Activated naive CD4-positive, alpha-beta T cell treated with anti-CD3 and anti-CD28 coated beads for 36 hours (primary cell): ENCODE results near the gene LDLRAD4. TPM values are rescaled to one million over a fixed set of nuclear protein-coding genes. Genes with fewer than 3 reads are reported as not detected.
"Not testable (repeated sequence)": the region's sequence is repeated elsewhere in the genome, so short reads cannot be mapped to it uniquely, and the experiment has no call there.

Experiments used
- CTCF ChIA-PET: fragments of 350-600 bp; sonication (Branson Sonifier 250); formaldehyde crosslinking; loops from one replicate; lab custom pipeline; 2021; ENCODE audit warnings: antibody characterized with exemption; lab: Charles Lee
- DNase-seq: peaks from one replicate; pipeline ENCODE4 v3.0.0-alpha.2; 2020
- H3K27ac Mint-ChIP-seq: one replicate; pipeline ENCODE4 v1.8.0; 2021; ENCODE audit warnings: mild to moderate bottlenecking, mixed read lengths
- H3K27me3 Mint-ChIP-seq: one replicate; pipeline ENCODE4 v1.8.0; 2021; ENCODE audit warnings: low read depth, mixed read lengths
- H3K36me3 Mint-ChIP-seq: one replicate; pipeline ENCODE4 v1.8.0; 2021; ENCODE audit warnings: low read depth, mixed read lengths
- H3K4me1 Mint-ChIP-seq: one replicate; pipeline ENCODE4 v1.8.0; 2021; ENCODE audit warnings: low read depth, mixed read lengths
- H3K4me3 Mint-ChIP-seq: one replicate; pipeline ENCODE4 v1.8.0; 2021; ENCODE audit warnings: mild to moderate bottlenecking, moderate library complexity, mixed read lengths
- H3K9me3 Mint-ChIP-seq: one replicate; pipeline ENCODE4 v1.8.0; 2021; ENCODE audit warnings: mixed read lengths
- intact Hi-C: fragments of 100-400 bp; cut with micrococcal nuclease; formaldehyde crosslinking; loops from one replicate; pipeline ENCODE4 v1.15.1; 2023
- total RNA-seq, 2 experiments: library from RNA; stranded (reverse); gene quantifications; one replicate each; pipeline ENCODE4 v1.2.3, GENCODE V29; 2021

The LDLRAD4 gene
- total RNA-seq, 2 experiments from 2014 or later: 19.4 to 21.3 TPM

GRCh38 chr18:13661051-13661778 lies 442.7 kb downstream of the LDLRAD4 start:
- intact Hi-C loops: loop anchor here (10.0 kb wide), 1 partner anchor 144 kb away; no protein-coding TSS in a partner anchor
- peaks cover 3% of the 10 kb centered on the region for H3K36me3 Mint-ChIP-seq
- DNase-seq: no peak
- H3K4me1 Mint-ChIP-seq: no peaks in the 10 kb centered on the region
- no peaks in the 10 kb centered on the region for H3K9me3 Mint-ChIP-seq
- no peaks in the 10 kb centered on the region for H3K27me3 Mint-ChIP-seq
- CTCF ChIA-PET: interaction anchor here (0.7 kb wide), 1 partner anchor 76 kb away, joined by 6 read pairs; no protein-coding TSS in a partner anchor
- no peak overlapping the region for H3K27ac Mint-ChIP-seq
- H3K4me3 Mint-ChIP-seq: no peak overlapping the region

DNA sequence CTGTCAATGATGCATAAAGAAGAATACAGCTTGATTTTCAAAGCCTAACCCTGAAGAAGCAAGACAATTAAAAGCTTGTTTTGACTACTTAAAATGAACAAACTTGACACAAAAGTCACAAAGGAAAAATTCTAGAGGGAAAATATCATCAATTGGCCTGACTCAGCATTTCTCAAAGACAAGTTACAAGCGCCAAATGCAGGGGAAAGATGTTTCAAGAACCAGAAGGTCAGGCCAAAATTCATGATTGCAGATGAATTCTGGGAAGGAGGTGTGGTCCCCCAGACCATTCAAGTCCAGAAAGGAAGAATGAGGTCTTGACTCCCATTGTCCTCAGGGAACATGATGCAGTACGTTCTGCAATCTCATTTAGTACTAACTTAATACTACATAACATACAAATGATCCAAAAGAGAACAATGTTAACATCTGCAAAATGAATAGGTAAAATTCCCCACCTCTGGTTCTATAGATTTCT lies 443.3 kb downstream of the LDLRAD4 start:
- Mint-ChIP-seq H3K36me3 (peaks cover 6% of the 10 kb centered on the region), H3K27ac (no peak overlapping the region), H3K4me1 (no peaks in the 10 kb centered on the region), H3K27me3 (no peaks in the 10 kb centered on the region), H3K9me3 (no peaks in the 10 kb centered on the region), H3K4me3 (no peak overlapping the region)
- CTCF ChIA-PET: no interaction called here
- no peak for DNase-seq
- intact Hi-C loops: loop anchor here (10.0 kb wide), 1 partner anchor 143 kb away; no protein-coding TSS in a partner anchor

- Mint-ChIP-seq H3K27ac (no peak overlapping the region), H3K36me3 (peaks cover 12% of the 10 kb centered on the region), H3K9me3 (no peaks in the 10 kb centered on the region), H3K4me1 (no peaks in the 10 kb centered on the region), H3K27me3 (no peaks in the 10 kb centered on the region), H3K4me3 (no peak overlapping the region)
- CTCF ChIA-PET: no interaction called here
- DNase-seq: no peak
- intact Hi-C loops: loop anchor here (10.0 kb wide), 1 partner anchor 52 kb away; the partner anchor contains the start of genes FAM210A and RNMT
These were observed 454.1 kb downstream of the LDLRAD4 start for GRCh38 chr18:13672657-13673056.

DNA sequence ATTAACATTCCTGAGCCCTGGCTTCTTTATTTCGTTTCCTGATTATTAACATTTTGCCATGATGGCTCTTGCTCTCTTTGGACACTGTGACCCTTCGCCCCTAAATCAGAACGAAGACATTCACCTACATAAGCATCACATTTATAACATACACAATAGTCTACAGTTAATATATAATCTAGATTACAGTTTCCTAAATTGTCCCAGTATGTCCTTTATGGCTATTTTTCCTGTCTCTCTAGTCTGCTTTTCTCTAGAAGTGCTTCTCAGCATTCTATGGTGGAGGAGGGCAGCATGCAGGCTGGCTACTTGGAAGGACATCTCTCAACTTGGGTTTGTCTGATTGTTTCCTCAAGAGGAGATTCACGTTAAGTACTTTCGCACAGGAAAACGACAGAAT lies 457.9 kb downstream of the LDLRAD4 start:
- H3K4me1 Mint-ChIP-seq: peaks cover 15% of the 10 kb centered on the region
- DNase-seq: no peak
- CTCF ChIA-PET: interaction anchor here (0.7 kb wide), 1 partner anchor 176 kb away, joined by 3 read pairs; no protein-coding TSS in a partner anchor
- H3K27me3 Mint-ChIP-seq: no peaks in the 10 kb centered on the region
- H3K4me3 Mint-ChIP-seq: no peak overlapping the region
- H3K36me3 Mint-ChIP-seq: peaks cover 2% of the 10 kb centered on the region
- intact Hi-C loops: loop anchor here (10.0 kb wide), 1 partner anchor 48 kb away; the partner anchor contains the start of genes FAM210A and RNMT
- H3K9me3 Mint-ChIP-seq: no peaks in the 10 kb centered on the region
- no peak overlapping the region for H3K27ac Mint-ChIP-seq

DNA sequence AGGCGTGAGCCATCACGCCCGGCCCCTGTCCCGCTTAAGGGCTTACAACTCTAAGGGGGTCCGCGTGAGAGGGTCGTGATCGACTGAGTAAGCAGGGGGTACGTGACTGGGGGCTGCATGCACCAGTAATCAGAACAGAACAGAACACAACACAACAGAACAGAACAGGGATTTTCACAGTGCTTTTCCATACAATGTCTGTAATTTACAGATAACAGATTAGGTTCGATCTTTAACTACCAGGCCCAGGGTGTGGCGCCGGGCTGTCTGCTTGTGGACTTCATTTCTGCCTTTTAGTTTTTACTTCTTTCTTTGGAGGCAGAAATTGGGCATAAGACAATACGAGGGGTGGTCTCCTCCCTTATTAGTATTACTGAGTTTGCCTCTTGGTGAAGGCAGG lies 458.8 kb downstream of the LDLRAD4 start:
- intact Hi-C loops: loop anchor here (10.0 kb wide), 1 partner anchor 47 kb away; the partner anchor contains the start of genes FAM210A and RNMT
- H3K27ac Mint-ChIP-seq, H3K4me3 Mint-ChIP-seq, H3K36me3 Mint-ChIP-seq, H3K9me3 Mint-ChIP-seq, H3K27me3 Mint-ChIP-seq, DNase-seq: not testable (repeated sequence)
- peaks cover 15% of the 10 kb centered on the region for H3K4me1 Mint-ChIP-seq
- CTCF ChIA-PET: interaction anchor here (0.7 kb wide), 2 partner anchors 9 to 185 kb away, joined by 3 to 5 read pairs; no protein-coding TSS in a partner anchor

- CTCF ChIA-PET: interaction anchor here (0.9 kb wide), 1 partner anchor 465 kb away, joined by 3 read pairs; no protein-coding TSS in a partner anchor
- no peak overlapping the region for H3K4me3 Mint-ChIP-seq
- DNase-seq: peak; percentile 17
- no peaks in the 10 kb centered on the region for H3K9me3 Mint-ChIP-seq
- no peaks in the 10 kb centered on the region for H3K27me3 Mint-ChIP-seq
- peaks cover 15% of the 10 kb centered on the region for H3K4me1 Mint-ChIP-seq
- intact Hi-C loops: no loop called here
- H3K36me3 Mint-ChIP-seq: peaks cover 7% of the 10 kb centered on the region
- H3K27ac Mint-ChIP-seq: no peak overlapping the region
These were observed 462.1 kb downstream of the LDLRAD4 start for GRCh38 chr18:13680612-13681011.

- CTCF ChIA-PET: interaction anchor here (1.5 kb wide), 1 partner anchor 124 kb away, joined by 4 read pairs; no protein-coding TSS in a partner anchor
- no peak overlapping the region for H3K4me3 Mint-ChIP-seq
- no peak for DNase-seq
- peaks cover 16% of the 10 kb centered on the region for H3K4me1 Mint-ChIP-seq
- H3K27me3 Mint-ChIP-seq: no peaks in the 10 kb centered on the region
- H3K27ac Mint-ChIP-seq: no peak overlapping the region
- intact Hi-C loops: no loop called here
- H3K36me3 Mint-ChIP-seq: peaks cover 7% of the 10 kb centered on the region
- no peaks in the 10 kb centered on the region for H3K9me3 Mint-ChIP-seq
These were observed 463.1 kb downstream of the LDLRAD4 start for GRCh38 chr18:13681701-13682100.

DNA sequence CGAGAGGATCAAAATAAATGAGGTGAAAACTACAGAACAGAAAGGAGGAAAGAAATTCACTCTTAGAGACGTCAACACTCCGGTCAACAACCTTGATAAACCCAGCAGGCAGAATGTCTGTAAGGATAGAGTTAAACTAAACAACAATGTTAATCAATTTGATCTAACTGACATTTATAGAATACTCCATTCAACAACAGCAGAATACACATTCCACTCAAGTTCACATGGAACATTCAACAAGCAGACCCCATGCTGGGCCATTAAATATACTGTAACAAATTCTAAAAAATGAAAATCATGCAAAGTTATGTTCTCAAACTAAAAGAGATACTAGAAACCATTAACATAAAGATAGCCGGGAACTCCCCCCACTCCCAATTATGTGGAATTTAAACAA lies 466.0 kb downstream of the LDLRAD4 start:
- Mint-ChIP-seq H3K9me3 (no peaks in the 10 kb centered on the region), H3K36me3 (peaks cover 11% of the 10 kb centered on the region), H3K4me3 (no peak overlapping the region), H3K27ac (no peak overlapping the region), H3K27me3 (no peaks in the 10 kb centered on the region), H3K4me1 (peaks cover 7% of the 10 kb centered on the region)
- DNase-seq: no peak
- intact Hi-C loops: no loop called here
- CTCF ChIA-PET: no interaction called here

DNA sequence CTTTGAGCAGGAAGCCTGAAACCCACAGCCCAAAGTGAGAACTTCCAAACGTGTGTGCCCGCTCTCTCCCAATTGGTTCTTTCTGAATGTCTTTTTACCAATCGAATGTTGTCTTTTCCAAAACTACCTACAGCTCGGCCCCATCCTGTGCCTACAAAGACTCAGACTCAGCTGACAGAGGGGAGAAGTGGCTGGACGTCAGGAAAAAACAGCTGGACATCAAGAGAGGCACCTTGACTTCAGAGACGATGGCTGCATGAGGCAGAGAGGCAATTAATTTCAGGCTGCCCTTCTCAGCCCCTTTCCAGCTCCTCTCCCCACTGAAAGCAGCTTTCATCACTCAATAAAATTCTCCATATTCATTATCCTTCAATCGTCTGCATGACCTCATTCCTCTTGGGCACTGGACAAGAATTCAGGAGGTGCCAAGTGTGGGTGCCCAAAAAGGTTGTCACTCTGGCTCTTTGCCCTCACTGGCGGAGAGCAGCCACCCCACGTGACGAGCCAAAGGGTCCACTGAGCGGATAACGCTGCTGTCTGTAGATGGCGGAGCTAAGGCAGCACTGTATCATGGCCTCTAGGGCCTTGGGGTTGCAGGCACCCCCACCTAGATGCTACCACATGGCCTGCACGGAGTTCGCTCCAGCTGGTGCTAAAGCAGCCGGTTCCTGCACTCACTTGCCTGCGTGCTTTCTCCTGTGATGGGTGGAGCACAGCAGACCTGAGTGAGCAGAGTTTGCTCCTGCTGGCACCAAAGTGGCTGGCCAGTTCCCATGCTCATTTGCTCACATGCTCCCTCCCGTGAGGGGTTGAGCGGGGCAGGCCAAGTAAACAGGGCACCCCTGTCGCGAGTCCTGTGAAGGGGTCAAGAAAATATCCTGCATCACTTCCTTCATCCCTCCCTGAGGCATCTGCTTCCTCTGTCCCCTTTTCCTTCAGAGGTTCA lies 469.9 kb downstream of the LDLRAD4 start:
- Mint-ChIP-seq H3K27me3 (no peaks in the 10 kb centered on the region), H3K27ac (no peak overlapping the region), H3K9me3 (peaks cover 9% of the 10 kb centered on the region), H3K4me1 (peaks cover 15% of the 10 kb centered on the region), H3K4me3 (no peak overlapping the region), H3K36me3 (peaks cover 9% of the 10 kb centered on the region)
- CTCF ChIA-PET: interaction anchor here (0.6 kb wide), 1 partner anchor 34 kb away, joined by 3 read pairs; no protein-coding TSS in a partner anchor
- no peak for DNase-seq
- intact Hi-C loops: no loop called here

- Mint-ChIP-seq H3K4me1 (peaks cover 15% of the 10 kb centered on the region), H3K9me3 (peaks cover 13% of the 10 kb centered on the region), H3K36me3 (peaks cover 11% of the 10 kb centered on the region)
- H3K27me3 Mint-ChIP-seq, intact Hi-C loops, DNase-seq, H3K27ac Mint-ChIP-seq, H3K4me3 Mint-ChIP-seq: not testable (repeated sequence)
- CTCF ChIA-PET: interaction anchor here (1.2 kb wide), 1 partner anchor 10 kb away, joined by 3 read pairs; no protein-coding TSS in a partner anchor
These were observed 471.5 kb downstream of the LDLRAD4 start for GRCh38 chr18:13690060-13690459.

DNA sequence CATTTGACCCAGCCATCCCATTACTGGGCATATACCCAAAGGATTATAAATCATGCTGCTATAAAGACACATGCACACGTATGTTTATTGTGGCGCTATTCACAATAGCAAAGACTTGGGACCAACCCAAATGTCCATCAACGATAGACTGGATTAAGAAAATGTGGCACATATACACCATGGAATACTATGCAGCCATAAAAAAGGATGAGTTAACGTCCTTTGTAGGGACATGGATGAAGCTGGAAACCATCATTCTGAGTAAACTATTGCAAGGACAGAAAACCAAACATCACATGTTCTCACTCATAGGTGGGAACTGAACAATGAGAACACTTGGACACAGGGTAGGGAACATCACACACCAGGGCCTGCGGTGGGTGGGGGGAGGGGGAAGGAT lies 476.8 kb downstream of the LDLRAD4 start:
- Mint-ChIP-seq H3K4me1 (peaks cover 12% of the 10 kb centered on the region), H3K9me3 (peaks cover 23% of the 10 kb centered on the region), H3K36me3 (peaks cover 26% of the 10 kb centered on the region)
- H3K27me3 Mint-ChIP-seq, DNase-seq, H3K27ac Mint-ChIP-seq, CTCF ChIA-PET, intact Hi-C loops, H3K4me3 Mint-ChIP-seq: not testable (repeated sequence)

- Mint-ChIP-seq H3K27ac (no peak overlapping the region), H3K9me3 (peaks cover 31% of the 10 kb centered on the region)
- intact Hi-C loops: no loop called here
These were observed 478.4 kb downstream of the LDLRAD4 start for GRCh38 chr18:13696961-13697360.

More at GRCh38 chr18:13696961-13697360, 478.4 kb downstream of the LDLRAD4 start:
- H3K4me3 Mint-ChIP-seq: no peak overlapping the region
- CTCF ChIA-PET: no interaction called here
- H3K4me1 Mint-ChIP-seq: peaks cover 10% of the 10 kb centered on the region
- H3K36me3 Mint-ChIP-seq: peaks cover 35% of the 10 kb centered on the region
- no peak for DNase-seq
- no peaks in the 10 kb centered on the region for H3K27me3 Mint-ChIP-seq
